Lower leg skin (tissue), 3 donors: ENCODE measurements around the gene CACNB2.

Experiments
- POLR2A ChIP-seq, 2 donors: fragments of 450-650 bp; IDR thresholded peaks; one replicate each; pipeline ENCODE4 v1.6.1; 2016 to 2017; ENCODE audit warnings: antibody characterized with exemption in 2 of 2, mild to moderate bottlenecking in 1 of 2, moderate library complexity in 1 of 2
- TF ChIP-seq, protein P1 (sequence below), 3 donors: fragments of 450-650 bp; IDR thresholded peaks; one replicate each; pipeline ENCODE4 v1.5.1; 2016; ENCODE audit warnings: antibody characterized with exemption in 3 of 3, mild to moderate bottlenecking in 3 of 3, moderate library complexity in 2 of 3

DNA sequence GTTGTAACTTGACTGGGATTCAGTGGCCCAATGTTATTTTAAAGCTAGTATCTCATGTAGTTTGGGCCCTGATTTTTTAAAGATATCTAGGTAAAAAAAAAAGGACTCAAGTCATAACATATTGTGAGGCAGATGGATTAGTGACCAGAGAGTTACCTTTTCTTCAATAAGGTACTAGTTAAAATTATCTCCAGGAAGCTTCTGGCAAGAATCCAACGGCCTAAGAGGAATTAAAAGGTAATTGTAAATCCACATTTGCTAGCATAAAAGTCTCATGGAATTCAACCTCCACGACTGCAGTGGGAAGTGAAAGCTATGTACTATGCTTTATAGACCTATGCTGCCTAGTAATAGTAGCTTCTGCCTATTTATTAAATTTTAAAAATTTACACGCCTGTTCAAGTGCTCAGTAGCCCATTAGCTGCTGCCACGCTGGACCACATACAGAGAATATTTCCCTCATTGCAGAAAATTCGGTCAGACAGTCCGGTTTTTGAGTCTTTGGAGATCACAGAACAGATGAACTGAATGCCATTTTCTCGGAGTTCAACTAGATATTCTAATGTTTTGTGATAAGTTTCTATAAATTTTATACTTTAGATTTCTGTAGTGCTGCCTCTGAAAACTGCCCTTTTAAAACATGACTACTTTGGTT, 392.8 kb downstream of the CACNB2 start:
- no peak for TF ChIP-seq POLR2A (IDR thresholded peaks at IDR 0.05)
- TF ChIP-seq, protein P1, sequence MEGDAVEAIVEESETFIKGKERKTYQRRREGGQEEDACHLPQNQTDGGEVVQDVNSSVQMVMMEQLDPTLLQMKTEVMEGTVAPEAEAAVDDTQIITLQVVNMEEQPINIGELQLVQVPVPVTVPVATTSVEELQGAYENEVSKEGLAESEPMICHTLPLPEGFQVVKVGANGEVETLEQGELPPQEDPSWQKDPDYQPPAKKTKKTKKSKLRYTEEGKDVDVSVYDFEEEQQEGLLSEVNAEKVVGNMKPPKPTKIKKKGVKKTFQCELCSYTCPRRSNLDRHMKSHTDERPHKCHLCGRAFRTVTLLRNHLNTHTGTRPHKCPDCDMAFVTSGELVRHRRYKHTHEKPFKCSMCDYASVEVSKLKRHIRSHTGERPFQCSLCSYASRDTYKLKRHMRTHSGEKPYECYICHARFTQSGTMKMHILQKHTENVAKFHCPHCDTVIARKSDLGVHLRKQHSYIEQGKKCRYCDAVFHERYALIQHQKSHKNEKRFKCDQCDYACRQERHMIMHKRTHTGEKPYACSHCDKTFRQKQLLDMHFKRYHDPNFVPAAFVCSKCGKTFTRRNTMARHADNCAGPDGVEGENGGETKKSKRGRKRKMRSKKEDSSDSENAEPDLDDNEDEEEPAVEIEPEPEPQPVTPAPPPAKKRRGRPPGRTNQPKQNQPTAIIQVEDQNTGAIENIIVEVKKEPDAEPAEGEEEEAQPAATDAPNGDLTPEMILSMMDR (IDR thresholded peaks at IDR 0.05): no peak
